ENCODE data around the gene TBX20. TPM values are rescaled to one million over a fixed set of nuclear protein-coding genes. Genes with fewer than 3 reads are reported as not detected.
A peak's percentile ranks its signal among the peaks of the same experiment; 100 is the strongest.
"Not testable (repeated sequence)": the region's sequence is repeated elsewhere in the genome, so short reads cannot be mapped to it uniquely, and the experiment has no call there.

TBX20 gene
- total RNA-seq, 2 donors from 2014 or later: 0.27 TPM; not detected in 1

- Histone ChIP-seq H3K9me3 (no peaks in the 10 kb centered on the region), H3K36me3 (no peaks in the 10 kb centered on the region)
These were observed 67.8 kb downstream of the TBX20 start for GRCh38 chr7:35185908-35186731.

GRCh38 chr7:35185578-35185907 is 68.4 kb downstream of the TBX20 start:
- H3K9me3 ChIP-seq; H3K36me3 ChIP-seq; H3K9ac ChIP-seq (ENCODE audit: low read depth in 2 of 2, low read length in 2 of 2); H3K27ac ChIP-seq; H3K4me1 ChIP-seq; intact Hi-C loops (cut with DNase I); DNase-seq: not testable (repeated sequence)
- peaks cover 19% of the 10 kb centered on the region for H3K27me3 ChIP-seq
- peak overlapping the region; percentile 20 for H3K4me3 ChIP-seq

More at GRCh38 chr7:35185908-35186731, 67.8 kb downstream of the TBX20 start:
- no peak for TF ChIP-seq CTCF (IDR thresholded peaks at IDR 0.05)
- Histone ChIP-seq H3K9ac (ENCODE audit: low read depth in 2 of 2, low read length in 2 of 2) (no peak overlapping the region), H3K4me1 (no peaks in the 10 kb centered on the region), H3K27me3 (peaks cover 19% of the 10 kb centered on the region), H3K27ac (no peak overlapping the region), H3K4me3 (peak overlapping the region; percentile 20)
- intact Hi-C loops (cut with DNase I): no loop called here
- DNase-seq: no peak

GRCh38 chr7:35184961-35185360 is 68.9 kb downstream of the TBX20 start:
- H3K36me3 ChIP-seq; H3K4me3 ChIP-seq; DNase-seq; H3K27ac ChIP-seq; H3K9me3 ChIP-seq; intact Hi-C loops (cut with DNase I); H3K4me1 ChIP-seq; H3K9ac ChIP-seq (ENCODE audit: low read depth in 2 of 2, low read length in 2 of 2): not testable (repeated sequence)
- H3K27me3 ChIP-seq: peaks cover 19% of the 10 kb centered on the region

GRCh38 chr7:35183873-35184503 is 69.9 kb downstream of the TBX20 start:
- H3K9me3 ChIP-seq; H3K4me1 ChIP-seq; H3K4me3 ChIP-seq; intact Hi-C loops (cut with DNase I); H3K9ac ChIP-seq (ENCODE audit: low read depth in 2 of 2, low read length in 2 of 2); DNase-seq; H3K27ac ChIP-seq; H3K36me3 ChIP-seq: not testable (repeated sequence)
- peaks cover 19% of the 10 kb centered on the region for H3K27me3 ChIP-seq

GRCh38 chr7:35180665-35181064 is 73.2 kb downstream of the TBX20 start:
- H3K27me3 ChIP-seq; H3K9ac ChIP-seq (ENCODE audit: low read depth in 2 of 2, low read length in 2 of 2); H3K36me3 ChIP-seq; DNase-seq; H3K4me1 ChIP-seq; intact Hi-C loops (cut with DNase I); H3K4me3 ChIP-seq; H3K9me3 ChIP-seq; H3K27ac ChIP-seq: not testable (repeated sequence)

- H3K27me3 ChIP-seq; H3K9me3 ChIP-seq; H3K36me3 ChIP-seq; H3K4me1 ChIP-seq; H3K9ac ChIP-seq (ENCODE audit: low read depth in 2 of 2, low read length in 2 of 2); intact Hi-C loops (cut with DNase I); DNase-seq; H3K27ac ChIP-seq; H3K4me3 ChIP-seq: not testable (repeated sequence)
These were observed 80.7 kb downstream of the TBX20 start for GRCh38 chr7:35173176-35173575.

- H3K27me3 ChIP-seq; H3K27ac ChIP-seq; DNase-seq; intact Hi-C loops (cut with DNase I); H3K9ac ChIP-seq (ENCODE audit: low read depth in 2 of 2, low read length in 2 of 2); H3K36me3 ChIP-seq; H3K9me3 ChIP-seq; H3K4me1 ChIP-seq; H3K4me3 ChIP-seq: not testable (repeated sequence)
These were observed 81.8 kb downstream of the TBX20 start for GRCh38 chr7:35172131-35172530.

GRCh38 chr7:35167658-35168057 is 86.2 kb downstream of the TBX20 start:
- H3K4me3 ChIP-seq; H3K27ac ChIP-seq; H3K27me3 ChIP-seq; intact Hi-C loops (cut with DNase I); DNase-seq; H3K9me3 ChIP-seq; H3K9ac ChIP-seq (ENCODE audit: low read depth in 2 of 2, low read length in 2 of 2); H3K4me1 ChIP-seq; H3K36me3 ChIP-seq: not testable (repeated sequence)

- not testable (repeated sequence) for H3K27me3 ChIP-seq, H3K36me3 ChIP-seq
These were observed 86.7 kb downstream of the TBX20 start for GRCh38 chr7:35167158-35167557.

GRCh38 chr7:35161059-35161740 is 92.7 kb downstream of the TBX20 start:
- H3K27me3 ChIP-seq; intact Hi-C loops (cut with DNase I); H3K9me3 ChIP-seq; H3K4me1 ChIP-seq; DNase-seq; H3K36me3 ChIP-seq; H3K27ac ChIP-seq; H3K9ac ChIP-seq (ENCODE audit: low read depth in 2 of 2, low read length in 2 of 2); H3K4me3 ChIP-seq: not testable (repeated sequence)

More at GRCh38 chr7:35167158-35167557, 86.7 kb downstream of the TBX20 start:
- DNase-seq; H3K4me1 ChIP-seq; H3K9ac ChIP-seq (ENCODE audit: low read depth in 2 of 2, low read length in 2 of 2); H3K9me3 ChIP-seq; intact Hi-C loops (cut with DNase I); H3K4me3 ChIP-seq; H3K27ac ChIP-seq: not testable (repeated sequence)

All from colonic mucosa (tissue), 4 donors.